CD4-positive, alpha-beta T cell treated with Interleukin-2 at 100 ng/mL for 4 hours (primary cell): ENCODE measurements around the gene UBL3.

Experiments
- DNase-seq: peaks from one replicate; pipeline ENCODE4 v3.0.0-alpha.2; 2020; ENCODE audit warnings: low spot score

Gene UBL3

GRCh38 chr13:29850213-29850898 lies at the start of gene UBL3:
Gene UBL3 (minus strand): TSS chr13:29850617. CDS start chr13:29849538, 1,079 bp downstream.
- DNase-seq: peak; percentile 94

- DNase-seq: no peak
Observed at GRCh38 chr13:29897102-29897501, 46.7 kb upstream of the UBL3 start.

- DNase-seq: no peak
Observed at GRCh38 chr13:29893438-29893837, 43.0 kb upstream of the UBL3 start.

- DNase-seq: no peak
Observed at GRCh38 chr13:29892151-29892550, 41.7 kb upstream of the UBL3 start.

GRCh38 chr13:29889111-29889510 lies 38.7 kb upstream of the UBL3 start:
- DNase-seq: no peak

- DNase-seq: no peak
Observed at GRCh38 chr13:29888306-29888705, 37.9 kb upstream of the UBL3 start.

- no peak for DNase-seq
Observed at GRCh38 chr13:29887686-29888085, 37.3 kb upstream of the UBL3 start.

- no peak for DNase-seq
Observed at GRCh38 chr13:29887030-29887557, 36.7 kb upstream of the UBL3 start.

- DNase-seq: peak; percentile 38
Observed at GRCh38 chr13:29886446-29886845, 36.0 kb upstream of the UBL3 start.

GRCh38 chr13:29885989-29886388 lies 35.6 kb upstream of the UBL3 start:
- no peak for DNase-seq

- no peak for DNase-seq
Observed at GRCh38 chr13:29884671-29885430, 34.4 kb upstream of the UBL3 start.

GRCh38 chr13:29883941-29884518 lies 33.6 kb upstream of the UBL3 start:
- DNase-seq: no peak

- DNase-seq: no peak
Observed at GRCh38 chr13:29882076-29882475, 31.7 kb upstream of the UBL3 start.

- no peak for DNase-seq
Observed at GRCh38 chr13:29878101-29878500, 27.7 kb upstream of the UBL3 start.

GRCh38 chr13:29877456-29878078 lies 27.1 kb upstream of the UBL3 start:
- DNase-seq: no peak

- no peak for DNase-seq
Observed at GRCh38 chr13:29875646-29876045, 25.2 kb upstream of the UBL3 start.

GRCh38 chr13:29868581-29868980 lies 18.2 kb upstream of the UBL3 start:
- no peak for DNase-seq

GRCh38 chr13:29865934-29866333 lies 15.5 kb upstream of the UBL3 start:
- no peak for DNase-seq

GRCh38 chr13:29861694-29862110 lies 11.3 kb upstream of the UBL3 start:
- DNase-seq: no peak

GRCh38 chr13:29859971-29860370 lies 9.6 kb upstream of the UBL3 start:
- no peak for DNase-seq

GRCh38 chr13:29858667-29859066 lies 8.2 kb upstream of the UBL3 start:
- peak; percentile 13 for DNase-seq

- no peak for DNase-seq
Observed at GRCh38 chr13:29858231-29858630, 7.8 kb upstream of the UBL3 start.

GRCh38 chr13:29857085-29857484 lies 6.7 kb upstream of the UBL3 start:
- DNase-seq: no peak
